ENCODE results near the gene PRMT5.
A peak's percentile ranks its signal among the peaks of the same experiment; 100 is the strongest.

Gene PRMT5

DNA sequence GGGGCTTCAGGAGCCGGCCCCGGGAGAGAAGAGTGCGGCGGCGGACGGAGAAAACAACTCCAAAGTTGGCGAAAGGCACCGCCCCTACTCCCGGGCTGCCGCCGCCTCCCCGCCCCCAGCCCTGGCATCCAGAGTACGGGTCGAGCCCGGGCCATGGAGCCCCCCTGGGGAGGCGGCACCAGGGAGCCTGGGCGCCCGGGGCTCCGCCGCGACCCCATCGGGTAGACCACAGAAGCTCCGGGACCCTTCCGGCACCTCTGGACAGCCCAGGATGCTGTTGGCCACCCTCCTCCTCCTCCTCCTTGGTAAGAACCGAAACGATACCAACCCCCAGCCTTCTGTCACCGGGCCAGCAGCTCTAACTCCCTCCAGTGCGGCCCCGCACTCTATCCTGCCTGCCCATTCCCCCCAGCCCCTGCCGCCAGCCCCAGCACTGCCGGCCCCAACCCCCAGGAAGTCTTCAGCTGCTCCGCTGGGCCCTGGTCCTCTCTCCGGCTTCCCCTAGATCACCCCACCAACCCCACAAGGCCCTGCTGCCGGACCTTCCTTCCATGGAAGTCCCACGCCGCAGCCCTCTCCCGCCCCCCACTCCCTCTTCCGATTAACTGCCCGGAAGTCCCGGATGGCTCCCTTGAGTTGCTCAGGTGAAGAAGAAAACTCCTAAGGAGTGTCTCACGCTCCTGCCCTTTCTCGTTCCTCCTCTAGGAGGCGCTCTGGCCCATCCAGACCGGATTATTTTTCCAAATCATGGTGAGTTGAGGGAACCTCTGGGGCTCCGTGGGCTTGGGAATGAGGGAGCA lies 56.9 kb downstream of the PRMT5 start:
- peaks cover 26 to 31% of the 10 kb centered on the region in 2 donors for H3K4me1 Mint-ChIP-seq (ENCODE audit: low read depth in 2 of 2)
- ATAC-seq (replicated peaks) (peak; percentile 28), DNase-seq (peak; percentile 60 to 68 (median 62))
- H3K27me3 Mint-ChIP-seq = no peaks in the 10 kb centered on the region
- H3K4me3 Mint-ChIP-seq = peak overlapping the region; percentile 89 to 91
- H3K27ac Mint-ChIP-seq = peak overlapping the region; percentile 92 to 95
- H3K9me3 Mint-ChIP-seq = no peaks in the 10 kb centered on the region
- H3K36me3 Mint-ChIP-seq (ENCODE audit: insufficient read depth) = peaks cover 40% of the 10 kb centered on the region

DNA sequence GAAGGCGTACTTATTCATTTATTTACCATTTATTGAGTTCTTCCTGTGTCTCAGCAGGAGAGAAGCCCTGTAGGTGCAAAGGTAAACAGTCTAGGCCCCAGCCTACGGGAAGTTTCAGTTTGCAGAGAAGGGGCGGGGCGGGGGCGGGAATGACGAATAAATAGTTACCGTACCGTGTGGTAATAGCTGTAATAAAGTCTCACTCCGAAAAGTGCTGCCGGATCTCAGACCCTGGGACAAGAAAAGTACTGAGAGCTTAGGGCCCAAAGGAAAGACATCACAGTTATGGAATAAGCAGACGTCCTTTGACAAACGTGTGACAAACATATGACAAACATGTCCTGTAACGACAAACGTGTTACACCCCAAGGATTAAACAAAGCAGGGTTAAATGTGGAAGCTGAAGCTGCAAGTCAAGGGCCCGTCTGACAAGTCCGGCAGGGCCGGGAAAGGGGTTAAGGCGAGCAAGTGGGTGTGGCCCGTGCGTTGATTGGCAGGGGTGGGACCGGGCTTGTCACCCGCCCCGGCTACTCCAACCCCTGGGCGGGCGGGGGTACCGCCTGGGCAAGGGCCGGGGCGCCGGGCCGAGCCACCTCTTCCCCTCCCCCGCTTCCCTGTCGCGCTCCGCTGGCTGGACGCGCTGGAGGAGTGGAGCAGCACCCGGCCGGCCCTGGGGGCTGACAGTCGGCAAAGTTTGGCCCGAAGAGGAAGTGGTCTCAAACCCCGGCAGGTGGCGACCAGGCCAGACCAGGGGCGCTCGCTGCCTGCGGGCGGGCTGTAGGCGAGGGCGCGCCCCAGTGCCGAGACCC lies 57.7 kb downstream of the PRMT5 start, which contains the start of gene LRP10:
Gene LRP10 (plus strand): TSS at position 517 of the 809 bp plus-strand sequence. CDS start 564 bp downstream, outside the sequence.
- DNase-seq (peak; percentile 60 to 69 (median 67)), ATAC-seq (replicated peaks) (peak; percentile 81)
- H3K4me1 Mint-ChIP-seq (ENCODE audit: low read depth in 2 of 2) = peaks cover 26 to 30% of the 10 kb centered on the region in 2 donors
- H3K4me3 Mint-ChIP-seq = peak within 1 kb of the TSS; percentile 89 to 91
- no peaks in the 10 kb centered on the region for H3K27me3 Mint-ChIP-seq
- H3K9me3 Mint-ChIP-seq = no peaks in the 10 kb centered on the region
- peaks cover 36% of the 10 kb centered on the region for H3K36me3 Mint-ChIP-seq (ENCODE audit: insufficient read depth)
- H3K27ac Mint-ChIP-seq = peak within 1 kb of the TSS; percentile 92 to 95

DNA sequence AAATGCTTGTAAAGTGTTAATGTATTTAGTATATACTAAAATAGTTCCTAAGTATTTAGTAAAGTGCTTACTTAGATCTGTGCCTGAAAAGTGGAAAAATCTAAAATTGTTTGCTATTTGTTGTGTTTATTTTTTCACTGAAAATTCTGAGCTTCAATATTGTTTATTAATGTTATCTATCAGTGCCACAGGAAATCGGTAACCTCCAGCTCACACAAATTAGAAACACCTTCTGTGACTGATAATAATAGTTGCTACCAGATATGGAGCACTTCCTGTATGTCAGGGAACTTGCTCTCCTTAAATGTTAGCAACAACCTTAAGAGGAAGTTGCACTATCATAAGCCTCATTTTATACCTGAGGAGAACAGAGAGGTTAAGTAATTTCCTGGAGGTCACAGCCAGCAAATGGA lies 58.4 kb downstream of the PRMT5 start:
- H3K4me3 Mint-ChIP-seq = peak overlapping the region; percentile 89 to 91
- DNase-seq (no peak), ATAC-seq (replicated peaks) (peak; percentile 58)
- H3K4me1 Mint-ChIP-seq (ENCODE audit: low read depth in 2 of 2) = peaks cover 22 to 26% of the 10 kb centered on the region in 2 donors
- H3K9me3 Mint-ChIP-seq = no peaks in the 10 kb centered on the region
- H3K36me3 Mint-ChIP-seq (ENCODE audit: insufficient read depth) = peaks cover 34% of the 10 kb centered on the region
- H3K27me3 Mint-ChIP-seq = no peaks in the 10 kb centered on the region
- peak overlapping the region; percentile 92 to 95 for H3K27ac Mint-ChIP-seq
